22Rv1 (cell line): ENCODE measurements around the gene RHOH.

Experiments
- ZFX ChIP-seq: fragments of 450-650 bp; IDR thresholded peaks from 2 replicates; pipeline ENCODE4 v1.6.1; 2017; ENCODE audit warnings: antibody characterized with exemption, borderline replicate concordance
- TF ChIP-seq, protein P1 (sequence below): fragments of 450-650 bp; IDR thresholded peaks from 2 replicates; pipeline ENCODE4 v1.5.1; 2017; ENCODE audit warnings: mild to moderate bottlenecking

- TF ChIP-seq, protein P1, sequence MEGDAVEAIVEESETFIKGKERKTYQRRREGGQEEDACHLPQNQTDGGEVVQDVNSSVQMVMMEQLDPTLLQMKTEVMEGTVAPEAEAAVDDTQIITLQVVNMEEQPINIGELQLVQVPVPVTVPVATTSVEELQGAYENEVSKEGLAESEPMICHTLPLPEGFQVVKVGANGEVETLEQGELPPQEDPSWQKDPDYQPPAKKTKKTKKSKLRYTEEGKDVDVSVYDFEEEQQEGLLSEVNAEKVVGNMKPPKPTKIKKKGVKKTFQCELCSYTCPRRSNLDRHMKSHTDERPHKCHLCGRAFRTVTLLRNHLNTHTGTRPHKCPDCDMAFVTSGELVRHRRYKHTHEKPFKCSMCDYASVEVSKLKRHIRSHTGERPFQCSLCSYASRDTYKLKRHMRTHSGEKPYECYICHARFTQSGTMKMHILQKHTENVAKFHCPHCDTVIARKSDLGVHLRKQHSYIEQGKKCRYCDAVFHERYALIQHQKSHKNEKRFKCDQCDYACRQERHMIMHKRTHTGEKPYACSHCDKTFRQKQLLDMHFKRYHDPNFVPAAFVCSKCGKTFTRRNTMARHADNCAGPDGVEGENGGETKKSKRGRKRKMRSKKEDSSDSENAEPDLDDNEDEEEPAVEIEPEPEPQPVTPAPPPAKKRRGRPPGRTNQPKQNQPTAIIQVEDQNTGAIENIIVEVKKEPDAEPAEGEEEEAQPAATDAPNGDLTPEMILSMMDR: 0 out of 2 replicates have a peak, but pooled peaks have one; percentile 5
- TF ChIP-seq ZFX: no peak
These were observed 49.4 kb downstream of the RHOH start for GRCh38 chr4:40246011-40246900.
